NCI-H526 (cell line): ENCODE results near the gene HPCAL1.

ENCODE experiments used
- DNase-seq, 2 experiments: peaks; one replicate each; lab custom pipeline; 2025; lab: John Stamatoyannopoulos, UW

Gene HPCAL1

GRCh38 chr2:10303694-10304378 lies 1.1 kb downstream of the HPCAL1 start:
- DNase-seq: peak; percentile 25 to 67

DNA sequence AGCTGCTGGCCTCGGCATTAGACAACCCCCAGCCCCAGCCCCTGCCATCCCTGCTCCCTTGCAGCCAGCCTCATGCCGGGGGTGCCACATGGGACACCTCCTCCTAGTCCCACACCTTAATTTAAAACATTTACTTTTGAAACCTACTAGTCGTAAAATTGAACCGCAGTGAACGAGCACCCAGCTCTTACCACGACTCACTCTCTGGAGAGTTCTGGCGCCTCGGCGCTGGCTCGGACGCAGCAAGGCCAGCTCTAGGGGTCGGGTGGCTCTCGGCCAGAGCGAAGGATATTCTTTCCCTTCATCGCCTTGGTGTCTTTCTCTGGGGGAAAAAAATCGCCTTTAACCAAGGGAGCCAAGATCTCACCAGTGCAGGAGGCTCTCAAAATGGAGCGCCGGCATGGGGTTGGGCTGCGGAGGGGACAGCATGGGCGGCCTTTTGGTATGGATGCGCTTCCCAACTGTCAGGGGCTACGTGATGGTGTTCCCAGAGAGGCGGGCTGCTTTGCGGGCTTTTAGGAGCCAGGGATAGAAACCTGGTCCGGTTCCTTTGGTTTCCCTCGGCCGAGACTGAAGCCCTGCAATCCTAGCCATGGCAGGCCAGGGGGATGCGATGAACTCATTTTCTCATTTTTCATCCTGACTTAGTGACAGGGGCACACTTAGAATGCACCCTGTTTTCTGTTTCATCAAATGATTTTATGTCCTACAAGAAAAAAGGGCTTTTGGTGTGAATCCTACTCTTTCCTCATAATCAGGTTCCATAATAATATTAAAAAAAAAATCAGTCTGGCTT lies 2.0 kb downstream of the HPCAL1 start:
- DNase-seq: no peak

DNA sequence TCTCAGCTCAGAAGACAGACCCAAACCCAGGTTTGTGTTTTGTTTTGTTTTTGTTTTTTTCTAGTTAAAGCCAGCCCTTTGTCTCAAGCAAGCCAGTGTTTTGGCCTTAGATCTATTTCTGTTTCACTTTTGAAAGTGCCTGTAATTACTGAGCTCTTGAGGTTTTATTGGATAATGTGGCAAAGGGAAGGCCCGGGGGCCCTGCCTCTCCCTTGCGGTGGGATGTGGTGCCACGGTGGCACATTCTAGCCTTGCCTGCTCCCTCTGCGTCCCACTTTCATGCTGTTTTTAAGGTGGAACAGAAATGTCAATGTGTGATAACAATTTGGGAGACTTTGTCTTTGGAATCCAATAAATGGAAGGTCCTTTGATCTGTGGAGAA lies 2.5 kb downstream of the HPCAL1 start:
- DNase-seq: no peak

GRCh38 chr2:10305715-10306114 lies 3.0 kb downstream of the HPCAL1 start:
- DNase-seq: peak in 1 of 2 experiments; percentile 41

DNA sequence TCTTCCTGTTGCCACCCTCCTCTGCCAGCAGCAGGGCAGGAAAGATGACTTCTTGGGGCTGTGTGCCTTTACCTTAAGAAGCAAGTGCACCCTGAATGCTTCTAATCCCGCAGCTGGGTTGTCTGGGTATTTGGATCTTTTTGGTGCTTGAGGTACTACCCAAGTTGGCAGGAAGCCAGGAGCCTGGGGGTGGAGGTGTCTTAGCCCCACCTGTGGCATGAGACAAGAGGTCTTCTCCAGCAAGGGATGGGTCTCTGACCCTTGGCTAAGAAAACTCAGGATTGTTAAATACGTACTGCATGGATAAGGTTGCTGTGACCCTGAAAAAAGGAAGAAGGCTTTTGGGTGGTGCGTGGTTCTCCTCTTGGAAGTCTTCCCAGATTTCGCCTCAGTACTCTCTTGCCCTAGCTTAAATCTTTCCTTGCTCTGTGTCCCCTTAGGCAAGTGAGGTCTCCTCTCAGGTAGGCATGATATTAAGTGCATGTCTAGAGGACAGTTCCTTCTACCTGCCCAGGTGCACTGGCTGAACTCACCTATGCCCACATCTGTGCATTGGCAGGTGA lies 4.3 kb downstream of the HPCAL1 start:
- no peak for DNase-seq

GRCh38 chr2:10307561-10308156 lies 5.0 kb downstream of the HPCAL1 start:
- no peak for DNase-seq

DNA sequence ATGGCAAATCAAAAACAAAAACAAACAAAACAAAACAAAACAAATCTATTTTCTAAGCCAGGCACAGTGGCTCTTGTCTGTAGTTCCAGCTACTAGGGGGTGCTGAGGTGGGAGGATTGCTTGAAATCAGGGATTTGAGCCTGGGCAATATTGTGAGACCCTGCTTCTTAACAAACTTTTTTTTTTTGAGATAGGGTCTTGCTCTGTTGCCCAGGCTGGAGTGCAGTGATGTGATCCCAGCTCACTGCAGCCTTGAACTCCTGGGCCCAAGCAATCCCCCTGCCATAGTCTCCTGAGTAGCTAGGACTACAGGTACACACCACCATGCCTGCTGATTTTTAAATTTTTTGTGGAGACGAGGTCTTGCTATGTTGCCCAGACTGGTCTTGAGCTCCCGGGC lies 6.2 kb downstream of the HPCAL1 start:
- no peak for DNase-seq

- DNase-seq: no peak
These were observed 6.6 kb downstream of the HPCAL1 start for GRCh38 chr2:10309286-10309685.

- DNase-seq: no peak
These were observed 7.7 kb downstream of the HPCAL1 start for GRCh38 chr2:10310309-10310888.

GRCh38 chr2:10311736-10312135 lies 9.0 kb downstream of the HPCAL1 start:
- DNase-seq: no peak

GRCh38 chr2:10312437-10312957 lies 9.8 kb downstream of the HPCAL1 start:
- DNase-seq: no peak

DNA sequence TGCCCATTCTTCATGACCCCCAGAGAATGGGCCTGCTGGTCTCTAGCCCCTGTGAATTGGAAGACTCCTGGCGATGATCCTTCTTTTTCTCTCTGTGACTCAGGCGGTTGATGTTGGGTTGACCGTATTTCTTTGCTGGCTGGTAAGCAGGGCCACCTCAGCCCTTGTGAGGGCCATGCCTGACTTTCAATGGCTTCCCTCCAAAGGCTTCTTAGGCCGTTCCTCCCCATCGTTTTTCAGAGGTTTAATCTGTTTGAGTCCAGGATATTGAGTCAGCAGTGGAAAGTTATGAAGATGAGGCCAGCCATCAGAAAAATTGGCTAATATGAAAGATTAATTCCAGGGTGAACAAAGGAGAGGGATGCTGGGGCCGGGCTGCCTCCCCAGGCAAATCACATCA lies 13.6 kb downstream of the HPCAL1 start:
- no peak for DNase-seq

DNA sequence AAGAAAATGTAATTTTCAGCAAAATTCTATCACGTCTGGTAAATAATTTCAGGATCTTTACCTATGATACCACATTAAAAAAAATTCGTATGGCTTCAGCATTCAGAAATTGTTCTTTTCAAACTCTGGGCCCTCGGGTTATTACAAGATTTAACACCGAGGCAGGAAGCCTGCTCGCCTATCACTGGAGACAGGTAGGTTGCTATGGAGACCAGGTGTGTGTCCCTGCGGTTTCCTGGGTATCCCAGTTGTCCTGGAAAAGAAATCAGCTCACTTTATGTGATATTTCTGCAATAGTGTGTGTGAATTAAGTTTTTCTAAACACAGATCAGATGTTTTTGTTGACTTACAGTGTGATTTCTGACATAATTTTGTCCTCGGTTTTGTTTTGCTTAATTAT lies 14.2 kb downstream of the HPCAL1 start:
- peak in 1 of 2 experiments; percentile 55 for DNase-seq

DNA sequence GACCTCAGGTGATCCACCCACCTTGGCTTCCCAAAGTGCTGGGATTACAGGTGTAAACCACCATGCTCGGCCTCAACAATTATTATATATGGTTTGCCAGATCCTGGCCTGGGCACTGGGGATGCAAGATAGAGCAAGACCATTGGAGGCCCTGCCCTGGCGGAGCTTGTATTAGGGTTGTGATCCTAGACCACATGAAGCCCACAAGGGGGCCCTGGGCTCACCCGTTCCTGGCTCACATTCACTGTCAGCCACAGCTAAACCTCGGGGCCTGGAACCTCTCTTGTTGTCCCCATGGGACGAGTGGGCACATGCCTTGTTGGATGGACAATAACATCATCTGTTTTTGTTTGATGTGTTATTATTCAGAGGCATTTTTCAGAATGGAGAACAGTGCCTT lies 14.9 kb downstream of the HPCAL1 start:
- no peak for DNase-seq

DNA sequence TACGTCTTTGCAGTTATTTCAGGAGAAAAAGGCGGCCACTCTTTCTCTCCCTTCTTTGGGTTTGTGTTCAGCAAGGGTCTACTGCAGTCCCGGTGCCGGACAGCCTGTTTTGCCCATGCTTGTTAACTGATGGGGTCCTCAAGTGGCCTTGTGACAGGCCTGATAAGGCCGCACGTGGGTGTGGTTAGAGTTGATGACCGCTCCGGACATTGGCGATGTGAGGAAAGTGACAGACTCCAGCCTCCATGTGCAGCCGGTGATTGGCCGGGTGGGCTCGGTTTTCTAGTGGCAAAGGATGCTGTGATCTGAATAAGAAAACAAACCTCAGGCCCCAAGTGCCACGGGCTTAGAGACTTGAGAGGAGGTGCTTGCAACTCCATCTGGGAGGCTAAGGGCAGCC lies 15.6 kb downstream of the HPCAL1 start:
- no peak for DNase-seq

DNA sequence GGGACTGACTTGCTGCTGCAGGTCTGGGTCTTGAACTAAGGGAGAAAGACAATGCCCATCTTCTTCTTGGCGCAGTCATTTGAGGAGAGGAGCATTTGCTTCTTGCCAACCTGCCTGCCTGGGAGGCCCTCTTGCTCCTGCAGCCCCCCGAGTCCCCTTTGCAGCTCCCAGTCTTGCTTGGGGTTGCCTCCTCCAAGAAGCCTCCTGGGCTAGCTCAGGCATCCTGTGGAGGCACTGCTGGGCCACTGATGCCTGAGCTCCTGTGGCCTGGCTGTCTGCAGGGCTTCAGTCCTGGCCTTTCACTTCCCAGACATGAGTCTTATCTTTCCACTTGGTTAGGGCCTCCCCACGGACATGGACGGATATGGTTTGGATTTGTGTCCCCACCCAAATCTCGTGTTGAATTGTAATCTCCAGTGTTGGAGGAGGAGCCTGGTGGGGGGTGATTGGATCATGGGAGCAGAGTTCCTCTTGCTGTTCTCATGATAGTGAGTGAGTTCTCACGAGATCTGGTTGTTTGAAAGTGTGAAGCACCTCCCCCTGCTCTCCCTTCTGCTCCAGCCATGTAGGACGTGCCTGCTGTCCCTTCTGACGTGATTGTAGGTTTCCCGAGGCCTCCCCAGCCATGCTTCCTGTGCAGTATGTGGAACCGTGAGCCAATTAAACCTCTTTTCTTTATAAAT lies 17.3 kb downstream of the HPCAL1 start:
- no peak for DNase-seq

DNA sequence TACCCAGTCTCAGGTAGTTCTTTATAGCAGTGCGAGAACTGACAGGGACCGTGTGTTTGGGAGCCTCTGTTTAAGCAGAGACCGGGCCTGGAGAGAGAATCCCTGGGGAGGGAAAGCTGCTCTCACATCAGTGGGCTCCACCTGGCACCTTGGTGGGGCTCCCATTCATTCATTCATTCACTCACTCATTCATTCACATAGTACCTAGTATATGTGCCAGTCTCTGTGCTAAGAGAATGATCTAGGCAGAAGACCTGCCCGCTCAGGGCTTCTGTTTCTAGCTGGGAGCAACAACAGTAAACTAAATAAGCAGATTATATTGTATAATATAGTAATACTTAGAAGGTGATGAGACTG lies 17.8 kb downstream of the HPCAL1 start:
- no peak for DNase-seq

DNA sequence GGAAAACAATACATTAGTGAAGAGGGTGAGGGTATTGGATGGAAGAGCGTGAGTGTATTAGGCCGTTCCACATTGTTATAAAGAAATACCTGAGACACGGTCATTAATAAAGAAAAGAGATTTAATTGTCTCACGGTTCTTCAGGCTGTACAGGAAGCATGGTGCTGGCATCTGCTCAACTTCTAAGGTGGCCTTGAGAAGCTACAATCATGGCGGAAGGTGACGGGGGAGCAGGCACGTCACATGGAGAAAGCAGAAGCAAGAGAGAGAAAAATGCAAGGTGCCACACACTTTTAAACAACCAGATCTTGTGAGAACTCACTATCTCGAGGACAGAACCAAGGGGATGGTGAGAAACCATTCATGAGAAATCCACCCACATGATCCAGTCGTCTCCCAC lies 18.2 kb downstream of the HPCAL1 start:
- DNase-seq: no peak

GRCh38 chr2:10321622-10322021 lies 18.9 kb downstream of the HPCAL1 start:
- no peak for DNase-seq

DNA sequence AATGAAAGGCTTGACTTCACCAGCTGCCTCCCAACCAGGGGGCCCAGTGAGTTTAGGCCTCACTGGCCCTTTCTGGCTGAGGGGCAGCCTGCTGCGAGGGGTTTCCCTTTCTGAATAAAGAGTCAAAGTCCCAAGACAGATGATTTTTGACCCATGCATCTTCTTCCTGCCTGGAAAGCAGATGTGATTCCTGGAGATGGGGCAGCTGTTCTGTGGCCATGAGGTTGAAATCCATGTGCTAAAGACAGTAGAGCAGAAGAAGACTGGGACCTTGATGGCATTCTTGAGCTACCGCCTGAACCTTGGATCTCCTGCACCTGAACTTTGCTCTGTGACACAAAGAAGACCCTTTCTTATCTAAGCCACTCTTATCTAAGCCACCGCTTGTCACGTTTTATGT lies 19.8 kb downstream of the HPCAL1 start:
- no peak for DNase-seq

GRCh38 chr2:10322973-10323372 lies 20.3 kb downstream of the HPCAL1 start:
- no peak for DNase-seq

DNA sequence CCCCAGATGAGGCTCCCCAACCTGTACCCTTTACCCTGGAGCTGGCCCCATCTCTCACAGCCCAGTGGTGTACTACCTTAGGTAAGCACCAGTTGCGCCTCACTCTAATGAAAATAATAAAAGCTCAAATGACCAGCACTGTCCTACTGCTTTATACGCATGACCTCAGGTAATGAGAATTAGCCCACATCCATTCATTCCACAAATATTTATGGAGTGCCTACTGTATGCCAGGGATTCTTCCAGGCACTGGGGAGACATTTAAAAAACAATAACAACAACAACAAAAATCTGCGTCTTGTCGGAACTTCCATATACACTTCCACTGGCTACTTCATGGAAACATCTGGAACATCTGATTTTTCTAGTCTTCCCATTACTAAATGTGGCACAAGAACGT lies 20.8 kb downstream of the HPCAL1 start:
- no peak for DNase-seq
